ENCODE data around the gene INO80E.

INO80E gene

DNA sequence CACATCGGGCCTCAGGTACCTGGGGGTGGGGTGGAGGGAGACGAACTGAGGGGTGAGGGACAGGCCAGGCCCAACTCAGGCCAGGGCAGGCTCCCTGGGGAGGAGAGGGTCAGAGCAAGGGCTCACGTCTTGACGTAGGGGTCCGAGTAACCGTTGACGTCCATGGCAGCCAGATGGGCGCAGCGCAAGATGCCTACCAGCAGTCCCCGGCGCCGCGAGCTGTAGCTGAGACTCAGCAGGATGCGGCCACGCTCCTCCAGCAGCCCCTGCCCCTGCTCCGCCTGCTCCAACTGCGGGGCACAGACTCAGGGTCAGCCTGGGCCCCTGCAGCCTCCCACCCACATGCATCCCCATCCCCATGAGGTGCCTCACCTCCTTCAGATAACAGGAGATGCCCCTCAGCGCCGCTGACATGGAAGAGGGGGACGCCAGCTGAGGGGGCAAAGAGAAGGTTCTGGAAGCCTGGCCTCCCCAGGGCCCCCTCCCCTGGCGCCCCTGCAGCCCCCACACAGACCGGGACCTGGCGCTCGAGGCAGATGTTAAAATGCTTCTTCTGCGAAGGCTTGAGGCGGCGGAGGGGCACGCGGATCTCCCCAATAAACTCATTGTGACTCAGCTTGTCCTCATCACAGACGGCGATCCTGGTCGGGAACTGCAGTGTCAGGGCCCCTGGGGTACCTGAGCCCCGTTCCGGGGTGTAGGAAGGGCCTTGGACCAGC is 10.8 kb downstream of the INO80E start:
- no peak for TF ChIP-seq EZH2 (optimal IDR thresholded peaks at IDR 0.05; ENCODE audit: low read depth, low read length)
- no peak for TF ChIP-seq EZH2phosphoT487 (IDR thresholded peaks at IDR 0.05; ENCODE audit: low read length)
- TF ChIP-seq, protein P1, sequence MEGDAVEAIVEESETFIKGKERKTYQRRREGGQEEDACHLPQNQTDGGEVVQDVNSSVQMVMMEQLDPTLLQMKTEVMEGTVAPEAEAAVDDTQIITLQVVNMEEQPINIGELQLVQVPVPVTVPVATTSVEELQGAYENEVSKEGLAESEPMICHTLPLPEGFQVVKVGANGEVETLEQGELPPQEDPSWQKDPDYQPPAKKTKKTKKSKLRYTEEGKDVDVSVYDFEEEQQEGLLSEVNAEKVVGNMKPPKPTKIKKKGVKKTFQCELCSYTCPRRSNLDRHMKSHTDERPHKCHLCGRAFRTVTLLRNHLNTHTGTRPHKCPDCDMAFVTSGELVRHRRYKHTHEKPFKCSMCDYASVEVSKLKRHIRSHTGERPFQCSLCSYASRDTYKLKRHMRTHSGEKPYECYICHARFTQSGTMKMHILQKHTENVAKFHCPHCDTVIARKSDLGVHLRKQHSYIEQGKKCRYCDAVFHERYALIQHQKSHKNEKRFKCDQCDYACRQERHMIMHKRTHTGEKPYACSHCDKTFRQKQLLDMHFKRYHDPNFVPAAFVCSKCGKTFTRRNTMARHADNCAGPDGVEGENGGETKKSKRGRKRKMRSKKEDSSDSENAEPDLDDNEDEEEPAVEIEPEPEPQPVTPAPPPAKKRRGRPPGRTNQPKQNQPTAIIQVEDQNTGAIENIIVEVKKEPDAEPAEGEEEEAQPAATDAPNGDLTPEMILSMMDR (IDR thresholded peaks at IDR 0.05; ENCODE audit: low read length) = no peak
- H4K20me1 ChIP-seq (ENCODE audit: insufficient read depth, low read length) = no peaks in the 10 kb centered on the region
- H3K4me1 ChIP-seq (ENCODE audit: low read length) = no peaks in the 10 kb centered on the region
- H3K79me2 ChIP-seq (ENCODE audit: low read length) = no peaks in the 10 kb centered on the region
- no peaks in the 10 kb centered on the region for H3K9me2 ChIP-seq (replicated peaks; ENCODE audit: insufficient read depth, low read length)
- H3K9ac ChIP-seq (ENCODE audit: low read length) = no peak overlapping the region
- H3K27ac ChIP-seq (ENCODE audit: low read length) = no peak overlapping the region
- no peak overlapping the region for H2AFZ ChIP-seq (ENCODE audit: low read length)
- no peaks in the 10 kb centered on the region for H3K9me3 ChIP-seq (replicated peaks; ENCODE audit: insufficient read depth, low read length)
- no peak overlapping the region for H3K4me2 ChIP-seq (ENCODE audit: low read depth, low read length)
- DNase-seq = no peak
- no peaks in the 10 kb centered on the region for H3F3A ChIP-seq (ENCODE audit: insufficient read depth, low read length)
- peaks cover 40% of the 10 kb centered on the region for H3K27me3 ChIP-seq (replicated peaks; ENCODE audit: insufficient read depth, low read length)
- H3K4me3 ChIP-seq (ENCODE audit: low read length) = no peak overlapping the region
- no peaks in the 10 kb centered on the region for H3K36me3 ChIP-seq (replicated peaks; ENCODE audit: insufficient read depth, low read length)

DNA sequence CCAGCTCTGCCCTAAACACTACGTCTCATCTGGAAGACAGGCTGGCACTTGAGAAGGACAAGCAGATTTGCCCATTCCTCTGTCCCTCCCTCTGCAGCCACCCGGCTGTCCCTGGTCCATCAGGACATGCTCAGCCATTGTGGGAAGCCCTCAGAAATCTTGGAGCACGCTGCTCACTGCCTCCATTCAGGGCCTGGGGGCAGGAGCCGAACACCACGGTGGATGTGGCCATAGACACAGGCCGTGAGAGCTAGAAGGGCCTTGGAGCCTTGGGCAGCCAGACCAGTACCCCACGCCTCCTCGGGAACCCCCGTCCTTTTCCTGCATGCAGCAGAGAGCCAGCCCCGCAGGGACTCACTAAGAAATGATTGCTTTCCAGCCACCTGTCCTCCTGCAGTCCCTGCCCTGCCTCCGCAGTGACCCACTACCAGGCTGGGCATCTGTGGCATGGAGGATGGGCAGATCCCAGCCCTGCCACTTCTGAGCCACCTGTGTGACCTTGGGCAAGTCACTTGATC is 11.4 kb downstream of the INO80E start:
- no peaks in the 10 kb centered on the region for H4K20me1 ChIP-seq (ENCODE audit: insufficient read depth, low read length)
- no peaks in the 10 kb centered on the region for H3K4me1 ChIP-seq (ENCODE audit: low read length)
- H3K9me2 ChIP-seq (replicated peaks; ENCODE audit: insufficient read depth, low read length) = no peaks in the 10 kb centered on the region
- H3K79me2 ChIP-seq (ENCODE audit: low read length) = no peaks in the 10 kb centered on the region
- no peak for DNase-seq
- no peak overlapping the region for H3K27ac ChIP-seq (ENCODE audit: low read length)
- no peaks in the 10 kb centered on the region for H3F3A ChIP-seq (ENCODE audit: insufficient read depth, low read length)
- no peak overlapping the region for H3K9ac ChIP-seq (ENCODE audit: low read length)
- H3K4me3 ChIP-seq (ENCODE audit: low read length) = no peak overlapping the region
- no peaks in the 10 kb centered on the region for H3K36me3 ChIP-seq (replicated peaks; ENCODE audit: insufficient read depth, low read length)
- H3K9me3 ChIP-seq (replicated peaks; ENCODE audit: insufficient read depth, low read length) = no peaks in the 10 kb centered on the region
- H3K27me3 ChIP-seq (replicated peaks; ENCODE audit: insufficient read depth, low read length) = peaks cover 46% of the 10 kb centered on the region
- H2AFZ ChIP-seq (ENCODE audit: low read length) = no peak overlapping the region
- TF ChIP-seq EZH2 (optimal IDR thresholded peaks at IDR 0.05; ENCODE audit: low read depth, low read length) (no peak), EZH2phosphoT487 (IDR thresholded peaks at IDR 0.05; ENCODE audit: low read length) (no peak)
- TF ChIP-seq, protein P1 (IDR thresholded peaks at IDR 0.05; ENCODE audit: low read length) = no peak
- H3K4me2 ChIP-seq (ENCODE audit: low read depth, low read length) = no peak overlapping the region

DNA sequence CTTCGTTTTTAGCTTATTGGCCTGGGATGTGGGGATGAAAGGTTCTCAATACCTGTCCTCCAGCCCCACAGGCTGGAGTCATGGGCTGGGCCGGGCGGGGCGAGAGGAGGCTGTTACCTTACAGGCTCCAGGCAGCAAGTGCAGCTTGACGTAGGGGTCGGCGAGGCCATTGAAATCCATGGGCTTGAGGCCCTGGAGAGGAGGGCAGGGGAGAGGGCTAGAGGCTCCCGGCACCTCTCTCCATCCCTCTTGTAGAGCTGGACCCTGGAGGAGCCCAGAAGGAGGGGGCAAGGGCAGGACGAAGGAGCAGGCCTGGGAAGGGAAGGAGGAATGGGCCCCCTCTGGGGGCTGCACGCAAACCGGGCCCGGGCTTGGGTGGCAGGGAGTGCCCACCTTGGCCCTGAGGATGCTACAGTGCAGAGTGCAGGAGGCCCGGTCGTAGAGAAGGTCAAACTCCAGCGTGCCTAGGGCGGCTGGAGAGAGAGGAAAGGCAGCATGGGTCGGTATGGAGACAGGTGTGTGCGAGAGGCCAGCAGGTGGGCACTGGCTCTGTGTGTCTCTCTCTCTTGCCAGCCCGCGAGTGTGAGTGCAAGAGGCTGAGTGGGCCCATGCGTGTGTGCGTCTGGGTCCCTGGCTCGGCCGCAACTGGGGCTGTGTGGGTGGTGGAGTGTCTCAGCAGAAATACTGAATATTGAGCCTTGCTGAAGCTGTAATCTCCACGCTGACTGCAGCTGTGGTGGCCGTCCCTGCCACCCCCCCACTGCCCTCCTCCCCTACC is 13.2 kb downstream of the INO80E start:
- Histone ChIP-seq H4K20me1 (ENCODE audit: insufficient read depth, low read length) (no peaks in the 10 kb centered on the region), H3K4me2 (ENCODE audit: low read depth, low read length) (no peak overlapping the region)

More for the DNA sequence above, 13.2 kb downstream of the INO80E start:
- Histone ChIP-seq H3K4me3 (ENCODE audit: low read length) (no peak overlapping the region), H2AFZ (ENCODE audit: low read length) (no peak overlapping the region), H3K9me3 (replicated peaks; ENCODE audit: insufficient read depth, low read length) (no peaks in the 10 kb centered on the region), H3F3A (ENCODE audit: insufficient read depth, low read length) (no peaks in the 10 kb centered on the region), H3K9ac (ENCODE audit: low read length) (no peak overlapping the region), H3K9me2 (replicated peaks; ENCODE audit: insufficient read depth, low read length) (no peaks in the 10 kb centered on the region), H3K27ac (ENCODE audit: low read length) (no peak overlapping the region), H3K27me3 (replicated peaks; ENCODE audit: insufficient read depth, low read length) (peaks cover 55% of the 10 kb centered on the region), H3K36me3 (replicated peaks; ENCODE audit: insufficient read depth, low read length) (no peaks in the 10 kb centered on the region), H3K79me2 (ENCODE audit: low read length) (no peaks in the 10 kb centered on the region), H3K4me1 (ENCODE audit: low read length) (no peaks in the 10 kb centered on the region)
- no peak for DNase-seq
- TF ChIP-seq, protein P1 (IDR thresholded peaks at IDR 0.05; ENCODE audit: low read length) = no peak
- no peak for TF ChIP-seq EZH2 (optimal IDR thresholded peaks at IDR 0.05; ENCODE audit: low read depth, low read length)
- TF ChIP-seq EZH2phosphoT487 (IDR thresholded peaks at IDR 0.05; ENCODE audit: low read length) = no peak
